PC-3 (cell line): ENCODE measurements around the gene IGHMBP2. TPM values are rescaled to one million over a fixed set of nuclear protein-coding genes. Genes with fewer than 3 reads are reported as not detected.
A peak's percentile ranks its signal among the peaks of the same experiment; 100 is the strongest.

Experiments
- ATAC-seq: fragments of 200-7000 bp; cut with Tn5 transposase; 2 replicates; pipeline ENCODE4 v1.9.1; 2020; ENCODE audit warnings: mild to moderate bottlenecking, moderate library complexity
- BruUV-seq: library from RNA; stranded (reverse); fragments of 400-500 nt; replicated peaks from 2 replicates; lab custom pipeline; 2021; lab: Mats Ljungman, UMichigan
- CTCF ChIA-PET: fragments of 300-600 bp; sonication (Branson Sonifier 250); formaldehyde crosslinking; loops from one replicate; lab custom pipeline; 2022; ENCODE audit warnings: antibody characterized with exemption; lab: Charles Lee
- POLR2A ChIA-PET: fragments of 300-600 bp; sonication (Branson Sonifier 250); formaldehyde crosslinking; loops from one replicate; lab custom pipeline; 2022; ENCODE audit warnings: antibody characterized with exemption; ENCODE audit not compliant: unreplicated experiment; lab: Charles Lee
- DNase-seq: peaks from one replicate; pipeline ENCODE4 v3.0.0-alpha.2; 2015
- H2AFZ ChIP-seq: fragments of 300-600 bp; sonication (generic); 2 replicates; pipeline ENCODE4 v1.6.0; 2016; ENCODE audit warnings: antibody characterized with exemption, low read length
- H3F3A ChIP-seq: fragments of 300-600 bp; sonication (generic); one replicate; pipeline ENCODE4 v1.6.0; 2017; ENCODE audit warnings: antibody characterized with exemption, low read length, control low read depth, mild to moderate bottlenecking; ENCODE audit not compliant: unreplicated experiment
- H3K27ac ChIP-seq: fragments of 300-600 bp; sonication (generic); 2 replicates; pipeline ENCODE4 v1.5.1; 2016; ENCODE audit warnings: mild to moderate bottlenecking, low read length
- H3K27me3 ChIP-seq: fragments of 300-600 bp; sonication (generic); 2 replicates; pipeline ENCODE4 v1.6.1; 2016; ENCODE audit warnings: low read length, mixed read lengths
- H3K36me3 ChIP-seq: fragments of 300-600 bp; sonication (generic); 2 replicates; pipeline ENCODE4 v1.6.1; 2016; ENCODE audit warnings: low read depth, mixed run types, low read length, mixed read lengths
- H3K4me1 ChIP-seq: fragments of 300-600 bp; sonication (generic); 2 replicates; pipeline ENCODE4 v1.5.1; 2016; ENCODE audit warnings: low read length; ENCODE audit not compliant: insufficient read depth
- H3K4me2 ChIP-seq: fragments of 300-600 bp; sonication (generic); 2 replicates; pipeline ENCODE4 v1.6.0; 2016; ENCODE audit warnings: low read length
- H3K4me3 ChIP-seq: fragments of 300-600 bp; sonication (generic); 2 replicates; pipeline ENCODE4 v1.5.1; 2016; ENCODE audit warnings: mild to moderate bottlenecking, low read length, mixed read lengths
- H3K79me2 ChIP-seq: fragments of 300-600 bp; sonication (generic); 2 replicates; pipeline ENCODE4 v1.6.1; 2017; ENCODE audit warnings: low read length, mixed read lengths
- H3K9ac ChIP-seq: fragments of 300-600 bp; sonication (generic); 2 replicates; pipeline ENCODE4 v1.6.0; 2016; ENCODE audit warnings: mild to moderate bottlenecking, low read length
- H3K9me2 ChIP-seq: fragments of 300-600 bp; sonication (generic); replicated peaks from 2 replicates; pipeline ENCODE4 v1.6.1; 2016; ENCODE audit warnings: mixed run types, low read length, mixed read lengths
- H3K9me3 ChIP-seq: fragments of 300-600 bp; sonication (generic); 2 replicates; pipeline ENCODE4 v1.6.1; 2016; ENCODE audit warnings: low read length, mixed read lengths
- H4K20me1 ChIP-seq: fragments of 300-600 bp; sonication (generic); 2 replicates; pipeline ENCODE4 v1.6.1; 2016; ENCODE audit warnings: low read length, mixed read lengths
- EZH2 ChIP-seq: fragments of 300-600 bp; sonication (generic); IDR thresholded peaks from one replicate; pipeline ENCODE4 v1.6.1; 2017; ENCODE audit warnings: antibody characterized with exemption, mild to moderate bottlenecking, low read length; ENCODE audit not compliant: unreplicated experiment
- EZH2phosphoT487 ChIP-seq: fragments of 300-600 bp; sonication (generic); IDR thresholded peaks from 2 replicates; pipeline ENCODE4 v1.6.1; 2018; ENCODE audit warnings: mild to moderate bottlenecking, antibody characterized with exemption, low read length, borderline replicate concordance
- intact Hi-C: fragments of 100-400 bp; cut with micrococcal nuclease; formaldehyde crosslinking; loops from 2 replicates; pipeline ENCODE4 v1.9.0; 2023
- total RNA-seq: library from RNA; depleted of rRNA; stranded (reverse); fragments of >200 nt; gene quantifications from 2 replicates; pipeline ENCODE4 v1.2.3, GENCODE V29; 2014
- TF ChIP-seq, protein P1 (sequence below): fragments of 300-600 bp; sonication (generic); conservative IDR thresholded peaks from 2 replicates; pipeline ENCODE4 v1.5.1; 2017; ENCODE audit warnings: antibody characterized with exemption, low read depth, mild to moderate bottlenecking, low read length

Gene IGHMBP2
- total RNA-seq, 1 experiment from 2014 or later, result 20.5 TPM

- Histone ChIP-seq H3K4me2 (no peak overlapping the region), H3K27me3 (no peaks in the 10 kb centered on the region), H3K4me3 (no peak overlapping the region), H3K27ac (no peak overlapping the region), H3F3A (no peaks in the 10 kb centered on the region), H3K9me2 (no peaks in the 10 kb centered on the region), H3K36me3 (peaks cover 41% of the 10 kb centered on the region), H3K4me1 (0 out of 2 replicates have a peak, but pooled peaks cover 3% of the 10 kb centered on the region), H3K79me2 (peaks cover 2% of the 10 kb centered on the region; the same call in 1 of the 2 replicates), H4K20me1 (no peaks in the 10 kb centered on the region), H3K9ac (no peak overlapping the region), H2AFZ (no peak overlapping the region), H3K9me3 (no peaks in the 10 kb centered on the region)
- BruUV-seq, result no TSS peak
- ATAC-seq (peak; percentile 81), DNase-seq (peak; percentile 52)
- POLR2A ChIA-PET, result no interaction called here
- no peak for TF ChIP-seq EZH2
- no peak for TF ChIP-seq EZH2phosphoT487
- TF ChIP-seq, protein P1, sequence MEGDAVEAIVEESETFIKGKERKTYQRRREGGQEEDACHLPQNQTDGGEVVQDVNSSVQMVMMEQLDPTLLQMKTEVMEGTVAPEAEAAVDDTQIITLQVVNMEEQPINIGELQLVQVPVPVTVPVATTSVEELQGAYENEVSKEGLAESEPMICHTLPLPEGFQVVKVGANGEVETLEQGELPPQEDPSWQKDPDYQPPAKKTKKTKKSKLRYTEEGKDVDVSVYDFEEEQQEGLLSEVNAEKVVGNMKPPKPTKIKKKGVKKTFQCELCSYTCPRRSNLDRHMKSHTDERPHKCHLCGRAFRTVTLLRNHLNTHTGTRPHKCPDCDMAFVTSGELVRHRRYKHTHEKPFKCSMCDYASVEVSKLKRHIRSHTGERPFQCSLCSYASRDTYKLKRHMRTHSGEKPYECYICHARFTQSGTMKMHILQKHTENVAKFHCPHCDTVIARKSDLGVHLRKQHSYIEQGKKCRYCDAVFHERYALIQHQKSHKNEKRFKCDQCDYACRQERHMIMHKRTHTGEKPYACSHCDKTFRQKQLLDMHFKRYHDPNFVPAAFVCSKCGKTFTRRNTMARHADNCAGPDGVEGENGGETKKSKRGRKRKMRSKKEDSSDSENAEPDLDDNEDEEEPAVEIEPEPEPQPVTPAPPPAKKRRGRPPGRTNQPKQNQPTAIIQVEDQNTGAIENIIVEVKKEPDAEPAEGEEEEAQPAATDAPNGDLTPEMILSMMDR, result no peak
- CTCF ChIA-PET, result no interaction called here
- intact Hi-C loops, result loop anchor here (5.0 kb wide), 1 partner anchor 175 kb away; no protein-coding TSS in a partner anchor
Measured at GRCh38 chr11:68912254-68912653, 8.6 kb downstream of the IGHMBP2 start.

DNA sequence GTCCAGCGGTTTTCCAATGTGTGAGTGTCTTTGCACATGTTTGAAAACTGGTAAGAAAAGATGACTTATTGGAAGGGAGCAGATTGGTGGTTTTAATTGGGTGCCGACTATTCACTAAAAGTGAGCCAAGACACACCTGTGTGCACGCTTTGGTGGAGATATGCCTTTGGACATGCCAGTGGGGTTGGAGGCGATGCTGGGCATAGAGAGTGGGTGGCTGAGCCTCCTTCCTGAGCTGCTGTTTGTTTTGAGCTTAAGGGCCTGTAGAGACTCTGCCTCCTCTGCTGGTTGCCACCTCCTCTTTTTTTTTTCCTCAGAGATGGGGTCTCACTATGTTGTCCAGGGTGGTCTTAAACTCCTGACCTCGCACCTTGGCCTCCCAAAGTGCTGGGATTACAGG, 9.5 kb downstream of the IGHMBP2 start:
- Histone ChIP-seq H2AFZ (no peak overlapping the region), H3K4me3 (no peak overlapping the region), H3K79me2 (no peaks in the 10 kb centered on the region), H4K20me1 (no peaks in the 10 kb centered on the region), H3F3A (no peaks in the 10 kb centered on the region), H3K4me1 (0 out of 2 replicates have a peak, but pooled peaks cover 3% of the 10 kb centered on the region), H3K27me3 (no peaks in the 10 kb centered on the region), H3K27ac (no peak overlapping the region), H3K4me2 (no peak overlapping the region), H3K9me2 (no peaks in the 10 kb centered on the region), H3K36me3 (peaks cover 42% of the 10 kb centered on the region), H3K9ac (no peak overlapping the region), H3K9me3 (no peaks in the 10 kb centered on the region)
- intact Hi-C loops, result loop anchor here (5.0 kb wide), 1 partner anchor 174 kb away; no protein-coding TSS in a partner anchor
- no peak for DNase-seq
- no TSS peak for BruUV-seq
- ChIA-PET POLR2A (no interaction called here), CTCF (no interaction called here)
- TF ChIP-seq, protein P1, result no peak
- no peak for TF ChIP-seq EZH2
- TF ChIP-seq EZH2phosphoT487, result no peak
- no peak for ATAC-seq

DNA sequence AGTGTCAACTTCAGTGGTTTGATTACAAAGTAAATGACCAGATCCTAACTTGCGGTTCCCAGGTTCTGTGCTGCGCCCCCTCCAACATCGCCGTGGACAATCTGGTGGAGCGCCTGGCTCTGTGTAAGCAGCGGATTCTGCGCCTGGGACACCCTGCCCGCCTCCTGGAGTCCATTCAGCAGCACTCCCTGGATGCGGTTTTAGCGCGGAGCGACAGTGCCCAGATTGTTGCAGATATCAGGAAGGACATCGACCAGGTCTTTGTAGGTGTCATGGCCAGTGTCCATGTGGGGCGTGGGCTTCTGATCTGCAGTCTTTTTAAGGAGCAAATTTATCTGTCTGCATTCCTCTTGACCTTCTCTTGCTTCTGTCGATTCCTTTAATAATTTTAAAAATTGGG, 11.1 kb downstream of the IGHMBP2 start:
- no TSS peak for BruUV-seq
- Histone ChIP-seq H3K9me2 (no peaks in the 10 kb centered on the region), H3K4me3 (no peak overlapping the region), H3K27ac (no peak overlapping the region), H3K9me3 (no peaks in the 10 kb centered on the region), H3K9ac (no peak overlapping the region), H2AFZ (no peak overlapping the region), H3K36me3 (peaks cover 41% of the 10 kb centered on the region), H3K4me2 (no peak overlapping the region), H3K27me3 (no peaks in the 10 kb centered on the region), H3F3A (no peaks in the 10 kb centered on the region), H3K79me2 (no peaks in the 10 kb centered on the region), H4K20me1 (no peaks in the 10 kb centered on the region), H3K4me1 (0 out of 2 replicates have a peak, but pooled peaks cover 3% of the 10 kb centered on the region)
- ChIA-PET CTCF (no interaction called here), POLR2A (no interaction called here)
- intact Hi-C loops, result loop anchor here (5.0 kb wide), 1 partner anchor 173 kb away; no protein-coding TSS in a partner anchor
- TF ChIP-seq, protein P1, result no peak
- TF ChIP-seq EZH2phosphoT487 (no peak), EZH2 (no peak)
- DNase-seq (no peak), ATAC-seq (no peak)
